AG04450 (cell line): ENCODE measurements around the gene PML. TPM values are rescaled to one million over a fixed set of nuclear protein-coding genes. Genes with fewer than 3 reads are reported as not detected.

ENCODE experiments used
- CTCF ChIA-PET: fragments of 300-600, 350-600 bp; formaldehyde crosslinking; extraction: SDS; loops from one replicate; lab custom pipeline; 2022; ENCODE audit warnings: antibody characterized with exemption, inconsistent platforms; lab: Charles Lee
- POLR2A ChIA-PET: fragments of 350-600 bp; formaldehyde crosslinking; extraction: SDS; loops from one replicate; lab custom pipeline; 2021; ENCODE audit warnings: antibody characterized with exemption, inconsistent platforms; lab: Yijun Ruan, JAX
- DNase-seq: peaks from one replicate; pipeline ENCODE4 v3.0.0-alpha.2; 2011; ENCODE audit warnings: low read depth, low spot score
- H3K27ac ChIP-seq: one replicate; pipeline ENCODE4 v1.5.1; 2012; ENCODE audit warnings: low read depth, low read length, control low read depth
- H3K27me3 ChIP-seq: one replicate; pipeline ENCODE4 v1.6.0; 2012; ENCODE audit warnings: low read length; ENCODE audit not compliant: control insufficient read depth, insufficient read depth
- H3K4me3 ChIP-seq: 2 replicates; pipeline ENCODE4 v1.5.1; 2011; ENCODE audit warnings: mild to moderate bottlenecking, low read depth, low read length, control low read depth
- H3K9me3 ChIP-seq: 2 replicates; pipeline ENCODE4 v1.5.1; 2012; ENCODE audit warnings: low read length; ENCODE audit not compliant: control insufficient read depth, insufficient read depth
- CTCF ChIP-seq: IDR thresholded peaks from 2 replicates; pipeline ENCODE4 v1.5.1; 2011; ENCODE audit warnings: low read depth, low read length, control low read depth, inconsistent platforms
- polyA plus RNA-seq: library from polyadenylated mRNA; depleted of rRNA; stranded (reverse); fragments of >200 nt; gene quantifications from 2 replicates; pipeline ENCODE4 v1.2.3, GENCODE V29; 2011

The PML gene
- polyA plus RNA-seq, 1 experiment, result 7.6 TPM

- Histone ChIP-seq H3K4me3 (no peak overlapping the region), H3K27ac (no peak overlapping the region), H3K9me3 (no peaks in the 10 kb centered on the region), H3K27me3 (no peaks in the 10 kb centered on the region)
- ChIA-PET CTCF (interaction anchor here (0.7 to 2.0 kb wide), 5 partner anchors 10 to 81 kb away, joined by 3 to 9 read pairs (median 5); partner anchors contain the start of gene TBC1D21), POLR2A (interaction anchor here (0.7 kb wide), 1 partner anchor 1010 kb away, joined by 3 read pairs; no protein-coding TSS in a partner anchor)
- no peak for DNase-seq
- no peak for TF ChIP-seq CTCF
These were observed 40.0 kb upstream of the PML start for GRCh38 chr15:73954188-73955145.

GRCh38 chr15:73955326-73955725 lies 39.2 kb upstream of the PML start:
- ChIA-PET POLR2A (interaction anchor here (0.7 kb wide), 1 partner anchor 1009 kb away, joined by 3 read pairs; no protein-coding TSS in a partner anchor), CTCF (interaction anchor here (0.7 to 0.9 kb wide), 2 partner anchors 15 to 58 kb away, joined by 3 to 4 read pairs; no protein-coding TSS in a partner anchor)
- TF ChIP-seq CTCF, result no peak

GRCh38 chr15:73955861-73956742 lies 38.4 kb upstream of the PML start:
- ChIA-PET POLR2A (interaction anchor here (0.8 kb wide), 1 partner anchor 30 kb away, joined by 3 read pairs; the partner anchor contains the start of gene LOXL1), CTCF (interaction anchor here (0.9 to 1.9 kb wide), 6 partner anchors 9 to 83 kb away, joined by 3 to 9 read pairs (median 4); partner anchors contain the start of gene TBC1D21)
- Histone ChIP-seq H3K4me3 (no peak overlapping the region), H3K9me3 (no peaks in the 10 kb centered on the region), H3K27ac (peak overlapping the region; percentile 47), H3K27me3 (no peaks in the 10 kb centered on the region)
- TF ChIP-seq CTCF, result no peak
- DNase-seq, result no peak

More at GRCh38 chr15:73955326-73955725, 39.2 kb upstream of the PML start:
- H3K27ac ChIP-seq, result peak overlapping the region; percentile 21
- H3K4me3 ChIP-seq, result no peak overlapping the region
- no peaks in the 10 kb centered on the region for H3K9me3 ChIP-seq
- DNase-seq, result no peak
- no peaks in the 10 kb centered on the region for H3K27me3 ChIP-seq

GRCh38 chr15:73956743-73957135 lies 37.8 kb upstream of the PML start:
- Histone ChIP-seq H3K9me3 (no peaks in the 10 kb centered on the region), H3K4me3 (no peak overlapping the region), H3K27me3 (no peaks in the 10 kb centered on the region), H3K27ac (peak overlapping the region; percentile 47)
- ChIA-PET POLR2A (interaction anchor here (0.8 kb wide), 1 partner anchor 31 kb away, joined by 3 read pairs; the partner anchor contains the start of gene LOXL1), CTCF (interaction anchor here (0.9 to 1.9 kb wide), 8 partner anchors 8 to 84 kb away, joined by 3 to 9 read pairs (median 4); partner anchors contain the start of gene TBC1D21)
- TF ChIP-seq CTCF, result no peak
- DNase-seq, result peak; percentile 63
